GM23338 (cell line): Measurements from ENCODE around the gene CDH4. TPM values are rescaled to one million over a fixed set of nuclear protein-coding genes. Genes with fewer than 3 reads are reported as not detected.

ENCODE experiments used
- ATAC-seq: fragments of 200-7000 bp; cut with Tn5 transposase; 3 replicates; pipeline ENCODE4 v1.9.1; 2020
- DNase-seq: peaks from one replicate; pipeline ENCODE4 v3.0.0-alpha.2; 2015; ENCODE audit warnings: low spot score
- H2AFZ ChIP-seq: fragments of 200-600 bp; sonication (generic); 2 replicates; pipeline ENCODE4 v1.8.0; 2016; ENCODE audit warnings: antibody characterized with exemption, mild to moderate bottlenecking, moderate library complexity
- H3F3A ChIP-seq: fragments of 200-600 bp; sonication (generic); replicated peaks from 2 replicates; pipeline ENCODE4 v1.8.0; 2017; ENCODE audit warnings: antibody characterized with exemption, mixed run types, low read depth
- H3K27ac ChIP-seq: fragments of 200-600 bp; sonication (generic); 2 replicates; pipeline ENCODE4 v1.6.1; 2016; ENCODE audit warnings: low read depth
- H3K27me3 ChIP-seq: fragments of 200-600 bp; sonication (generic); 2 replicates; pipeline ENCODE4 v1.8.0; 2016; ENCODE audit warnings: mild to moderate bottlenecking, mixed run types, moderate library complexity; ENCODE audit not compliant: insufficient read depth
- H3K36me3 ChIP-seq: fragments of 200-600 bp; sonication (generic); 2 replicates; pipeline ENCODE4 v1.8.0; 2016; ENCODE audit warnings: mild to moderate bottlenecking; ENCODE audit not compliant: insufficient read depth
- H3K4me1 ChIP-seq: fragments of 200-600 bp; sonication (generic); 2 replicates; pipeline ENCODE4 v1.8.0; 2016; ENCODE audit warnings: mild to moderate bottlenecking, moderate library complexity; ENCODE audit not compliant: insufficient read depth
- H3K4me2 ChIP-seq: fragments of 200-600 bp; sonication (generic); 2 replicates; pipeline ENCODE4 v1.7.1; 2017; ENCODE audit warnings: mixed run types
- H3K4me3 ChIP-seq: fragments of 200-600 bp; sonication (generic); 2 replicates; pipeline ENCODE4 v1.6.1; 2016; ENCODE audit warnings: mixed run types
- H3K79me2 ChIP-seq: fragments of 200-600 bp; sonication (generic); replicated peaks from 2 replicates; pipeline ENCODE4 v1.8.0; 2017; ENCODE audit warnings: mild to moderate bottlenecking; ENCODE audit not compliant: insufficient read depth
- H3K9me2 ChIP-seq: fragments of 200-600 bp; sonication (generic); 2 replicates; pipeline ENCODE4 v1.8.0; 2017; ENCODE audit not compliant: insufficient read depth
- H4K20me1 ChIP-seq: fragments of 200-600 bp; sonication (generic); replicated peaks from 2 replicates; pipeline ENCODE4 v1.8.0; 2017; ENCODE audit warnings: mild to moderate bottlenecking; ENCODE audit not compliant: insufficient read depth
- H3K27ac Mint-ChIP-seq: 2 replicates; pipeline ENCODE4 v1.8.0; 2020; ENCODE audit warnings: inconsistent platforms, mild to moderate bottlenecking, moderate library complexity, mixed read lengths
- H3K27me3 Mint-ChIP-seq: 3 replicates; pipeline ENCODE4 v1.8.0; 2022; ENCODE audit warnings: low read depth, mild to moderate bottlenecking, moderate library complexity, mixed read lengths, inconsistent platforms; ENCODE audit not compliant: insufficient read depth, poor library complexity
- H3K36me3 Mint-ChIP-seq: 3 replicates; pipeline ENCODE4 v1.8.0; 2021; ENCODE audit warnings: low read depth, mild to moderate bottlenecking, inconsistent platforms, moderate library complexity, mixed read lengths
- H3K4me1 Mint-ChIP-seq: 3 replicates; pipeline ENCODE4 v1.8.0; 2020; ENCODE audit warnings: mild to moderate bottlenecking, inconsistent platforms, mixed read lengths
- H3K4me3 Mint-ChIP-seq: 3 replicates; pipeline ENCODE4 v1.8.0; 2021; ENCODE audit warnings: moderate library complexity, mild to moderate bottlenecking, inconsistent platforms, mixed read lengths
- H3K9me3 Mint-ChIP-seq: 3 replicates; pipeline ENCODE4 v1.8.0; 2020; ENCODE audit warnings: moderate library complexity, mild to moderate bottlenecking, inconsistent platforms, mixed read lengths
- EZH2 ChIP-seq: fragments of 200-600 bp; sonication (generic); IDR thresholded peaks from one replicate; pipeline ENCODE4 v1.8.0; 2017; ENCODE audit warnings: antibody characterized with exemption, mild to moderate bottlenecking, low read depth; ENCODE audit not compliant: unreplicated experiment
- EZH2phosphoT487 ChIP-seq: fragments of 200-600 bp; sonication (generic); IDR thresholded peaks from one replicate; pipeline ENCODE4 v1.8.1; 2018; ENCODE audit warnings: antibody characterized with exemption; ENCODE audit not compliant: unreplicated experiment
- JUNB ChIP-seq: IDR thresholded peaks from one replicate; pipeline ENCODE4 v1.6.1; 2016; ENCODE audit warnings: antibody characterized with exemption; ENCODE audit not compliant: unreplicated experiment
- NANOG ChIP-seq: IDR thresholded peaks from 2 replicates; pipeline ENCODE4 v1.6.1; 2016; ENCODE audit warnings: antibody characterized with exemption, borderline replicate concordance
- STAT1 ChIP-seq: IDR thresholded peaks from one replicate; pipeline ENCODE4 v1.6.1; 2016; ENCODE audit warnings: antibody characterized with exemption; ENCODE audit not compliant: unreplicated experiment
- ZNF331 ChIP-seq: fragments of 250-450 bp; sonication (Bioruptor Pico); IDR thresholded peaks from 2 replicates; pipeline ENCODE4 v1.5.0; 2020; ENCODE audit warnings: low read depth, mild to moderate bottlenecking, moderate library complexity
- polyA plus RNA-seq: library from polyadenylated mRNA; unstranded; fragments of >200 nt; fragmentation: Nextera tagmentation; extraction: Ambion mirVana; gene quantifications from 2 replicates; pipeline ENCODE4 v1.2.1, GENCODE V29; 2016
- total RNA-seq: library from RNA; depleted of rRNA; stranded (reverse); fragments of >200 nt; shearing (Covaris generic); gene quantifications from 2 replicates; pipeline ENCODE4 v1.2.3, GENCODE V29; 2014
- TF ChIP-seq, protein P1 (sequence below), 2 experiments: fragments of 200-600 bp in 1 of 2; sonication (generic) in 1 of 2; conservative IDR thresholded peaks; 2 replicates each; pipeline versions ENCODE4 v1.5.1 to v1.6.1; 2016 to 2017; ENCODE audit warnings: antibody characterized with exemption in 2 of 2, low read depth in 2 of 2, mild to moderate bottlenecking in 2 of 2, moderate library complexity in 1 of 2
- TF ChIP-seq, protein P2 (sequence below): IDR thresholded peaks from 2 replicates; pipeline ENCODE4 v1.6.1; 2016; ENCODE audit warnings: antibody characterized with exemption
- TF ChIP-seq, protein P3 (sequence below): IDR thresholded peaks from one replicate; pipeline ENCODE4 v1.6.1; 2018; ENCODE audit warnings: antibody characterized with exemption; ENCODE audit not compliant: unreplicated experiment

CDH4 gene
- total and polyA plus RNA-seq, 2 experiments from 2014 or later = 1.2 to 4.2 TPM

DNA sequence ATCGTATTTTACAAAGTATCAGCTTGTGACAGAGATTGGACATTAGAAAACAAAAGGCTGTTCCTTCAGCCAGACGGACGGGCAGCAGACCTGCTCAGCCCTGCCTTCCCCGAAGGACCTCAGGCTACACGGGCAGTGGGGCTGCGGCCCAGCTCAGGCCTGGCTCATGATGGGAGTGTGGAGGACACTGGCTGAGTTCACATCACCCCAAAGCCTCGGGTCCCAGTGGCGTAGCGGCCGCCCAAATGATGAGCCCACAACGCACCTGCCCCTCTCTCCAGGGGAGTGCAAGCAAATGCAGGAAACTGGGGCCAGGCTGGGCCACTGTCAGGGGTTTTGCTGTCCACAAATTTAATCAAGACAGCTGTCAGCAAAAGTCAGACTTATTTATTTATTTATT, 456.8 kb downstream of the CDH4 start (continued):
- TF ChIP-seq, protein P1, sequence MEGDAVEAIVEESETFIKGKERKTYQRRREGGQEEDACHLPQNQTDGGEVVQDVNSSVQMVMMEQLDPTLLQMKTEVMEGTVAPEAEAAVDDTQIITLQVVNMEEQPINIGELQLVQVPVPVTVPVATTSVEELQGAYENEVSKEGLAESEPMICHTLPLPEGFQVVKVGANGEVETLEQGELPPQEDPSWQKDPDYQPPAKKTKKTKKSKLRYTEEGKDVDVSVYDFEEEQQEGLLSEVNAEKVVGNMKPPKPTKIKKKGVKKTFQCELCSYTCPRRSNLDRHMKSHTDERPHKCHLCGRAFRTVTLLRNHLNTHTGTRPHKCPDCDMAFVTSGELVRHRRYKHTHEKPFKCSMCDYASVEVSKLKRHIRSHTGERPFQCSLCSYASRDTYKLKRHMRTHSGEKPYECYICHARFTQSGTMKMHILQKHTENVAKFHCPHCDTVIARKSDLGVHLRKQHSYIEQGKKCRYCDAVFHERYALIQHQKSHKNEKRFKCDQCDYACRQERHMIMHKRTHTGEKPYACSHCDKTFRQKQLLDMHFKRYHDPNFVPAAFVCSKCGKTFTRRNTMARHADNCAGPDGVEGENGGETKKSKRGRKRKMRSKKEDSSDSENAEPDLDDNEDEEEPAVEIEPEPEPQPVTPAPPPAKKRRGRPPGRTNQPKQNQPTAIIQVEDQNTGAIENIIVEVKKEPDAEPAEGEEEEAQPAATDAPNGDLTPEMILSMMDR (conservative IDR thresholded peaks at IDR 0.05; ENCODE audit: low read depth in 2 of 2) = no peak
- TF ChIP-seq, protein P2, sequence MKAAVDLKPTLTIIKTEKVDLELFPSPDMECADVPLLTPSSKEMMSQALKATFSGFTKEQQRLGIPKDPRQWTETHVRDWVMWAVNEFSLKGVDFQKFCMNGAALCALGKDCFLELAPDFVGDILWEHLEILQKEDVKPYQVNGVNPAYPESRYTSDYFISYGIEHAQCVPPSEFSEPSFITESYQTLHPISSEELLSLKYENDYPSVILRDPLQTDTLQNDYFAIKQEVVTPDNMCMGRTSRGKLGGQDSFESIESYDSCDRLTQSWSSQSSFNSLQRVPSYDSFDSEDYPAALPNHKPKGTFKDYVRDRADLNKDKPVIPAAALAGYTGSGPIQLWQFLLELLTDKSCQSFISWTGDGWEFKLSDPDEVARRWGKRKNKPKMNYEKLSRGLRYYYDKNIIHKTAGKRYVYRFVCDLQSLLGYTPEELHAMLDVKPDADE = no peak
- no peak for TF ChIP-seq ZNF331 (CRISPR knock-in tag)

DNA sequence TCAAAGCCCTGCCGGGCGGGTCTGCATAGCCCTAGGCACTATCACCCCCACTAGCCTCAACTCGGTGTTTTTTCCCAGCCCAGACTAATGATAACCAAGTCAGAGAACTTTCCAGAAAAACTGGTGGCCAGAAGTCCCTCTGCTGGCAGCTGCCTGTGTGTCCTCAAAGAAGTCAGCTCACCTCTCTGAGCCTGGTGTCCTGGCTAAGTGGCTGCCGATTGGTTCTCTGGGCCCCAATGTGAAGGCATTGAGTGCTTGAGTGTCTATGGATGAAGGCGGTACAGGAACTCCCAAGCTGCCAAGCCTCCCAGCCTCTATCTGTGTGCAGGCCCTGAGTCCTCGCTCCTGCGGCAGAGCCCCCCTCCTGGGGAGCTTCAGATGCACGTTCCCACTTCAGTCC, 458.0 kb downstream of the CDH4 start:
- no peak overlapping the region for H3K4me2 ChIP-seq
- no peaks in the 10 kb centered on the region for H4K20me1 ChIP-seq
- Mint-ChIP-seq H3K9me3 (peaks cover 5% of the 10 kb centered on the region; the same call in 2 of the 3 replicates), H3K27ac (no peak overlapping the region), H3K36me3 (0 out of 3 replicates have a peak, but pooled peaks cover under 1% of the 10 kb centered on the region), H3K4me1 (peaks cover 2% of the 10 kb centered on the region; the same call in 1 of the 3 replicates), H3K27me3 (peaks cover 20% of the 10 kb centered on the region), H3K4me3 (no peak overlapping the region)
- TF ChIP-seq, protein P1 (conservative IDR thresholded peaks at IDR 0.05; ENCODE audit: low read depth in 2 of 2) = no peak
- TF ChIP-seq EZH2phosphoT487 = no peak
- no peak for TF ChIP-seq ZNF331 (CRISPR knock-in tag)
- no peak for TF ChIP-seq JUNB
- no peak for TF ChIP-seq EZH2
- H3F3A ChIP-seq = no peaks in the 10 kb centered on the region
- no peak overlapping the region for H3K4me3 ChIP-seq
- no peak overlapping the region for H2AFZ ChIP-seq
- no peak overlapping the region for H3K27ac ChIP-seq
- H3K27me3 ChIP-seq = no peaks in the 10 kb centered on the region
- no peaks in the 10 kb centered on the region for H3K79me2 ChIP-seq
- H3K9me2 ChIP-seq = no peaks in the 10 kb centered on the region
- DNase-seq (no peak), ATAC-seq (no peak)
- H3K36me3 ChIP-seq = no peaks in the 10 kb centered on the region
- no peaks in the 10 kb centered on the region for H3K4me1 ChIP-seq

DNA sequence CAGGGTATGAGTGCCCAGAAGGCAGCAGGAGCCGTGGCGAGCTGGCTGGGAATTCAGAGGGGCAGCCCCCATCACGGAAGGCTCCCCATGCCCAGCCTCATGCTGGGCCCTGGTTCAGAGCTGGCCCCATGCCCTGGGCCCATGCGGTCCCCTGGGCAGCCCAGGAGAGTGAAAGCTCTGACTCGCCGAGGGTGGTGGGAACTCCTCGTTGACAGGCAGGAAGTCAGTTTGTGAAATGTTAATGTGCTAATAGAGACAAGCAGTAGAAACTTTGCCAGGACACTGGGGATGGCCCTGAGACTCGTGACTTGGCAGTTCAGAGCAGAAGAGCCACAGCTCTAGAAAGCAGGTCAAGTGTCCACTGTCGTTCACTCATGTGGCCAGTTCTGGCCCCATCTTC, 460.6 kb downstream of the CDH4 start:
- H3K27ac ChIP-seq = no peak overlapping the region
- Mint-ChIP-seq H3K36me3 (0 out of 3 replicates have a peak, but pooled peaks cover 4% of the 10 kb centered on the region), H3K4me3 (no peak overlapping the region), H3K9me3 (peaks cover 16% of the 10 kb centered on the region), H3K4me1 (peaks cover 2% of the 10 kb centered on the region; the same call in 1 of the 3 replicates), H3K27me3 (peaks cover 10% of the 10 kb centered on the region), H3K27ac (no peak overlapping the region)
- H3K4me3 ChIP-seq = no peak overlapping the region
- DNase-seq (no peak), ATAC-seq (no peak)
- H4K20me1 ChIP-seq = no peaks in the 10 kb centered on the region
- H3F3A ChIP-seq = no peaks in the 10 kb centered on the region
- H3K4me1 ChIP-seq = no peaks in the 10 kb centered on the region
- no peaks in the 10 kb centered on the region for H3K79me2 ChIP-seq
- H2AFZ ChIP-seq = no peak overlapping the region
- H3K4me2 ChIP-seq = no peak overlapping the region
- H3K27me3 ChIP-seq = no peaks in the 10 kb centered on the region
- H3K9me2 ChIP-seq = no peaks in the 10 kb centered on the region
- no peaks in the 10 kb centered on the region for H3K36me3 ChIP-seq
- TF ChIP-seq STAT1 (no peak), EZH2 (no peak), ZNF331 (CRISPR knock-in tag) (no peak), EZH2phosphoT487 (no peak), NANOG (no peak)
- TF ChIP-seq, protein P1 (conservative IDR thresholded peaks at IDR 0.05; ENCODE audit: low read depth in 2 of 2) = no peak
- TF ChIP-seq, protein P2 = no peak
- TF ChIP-seq, protein P3, sequence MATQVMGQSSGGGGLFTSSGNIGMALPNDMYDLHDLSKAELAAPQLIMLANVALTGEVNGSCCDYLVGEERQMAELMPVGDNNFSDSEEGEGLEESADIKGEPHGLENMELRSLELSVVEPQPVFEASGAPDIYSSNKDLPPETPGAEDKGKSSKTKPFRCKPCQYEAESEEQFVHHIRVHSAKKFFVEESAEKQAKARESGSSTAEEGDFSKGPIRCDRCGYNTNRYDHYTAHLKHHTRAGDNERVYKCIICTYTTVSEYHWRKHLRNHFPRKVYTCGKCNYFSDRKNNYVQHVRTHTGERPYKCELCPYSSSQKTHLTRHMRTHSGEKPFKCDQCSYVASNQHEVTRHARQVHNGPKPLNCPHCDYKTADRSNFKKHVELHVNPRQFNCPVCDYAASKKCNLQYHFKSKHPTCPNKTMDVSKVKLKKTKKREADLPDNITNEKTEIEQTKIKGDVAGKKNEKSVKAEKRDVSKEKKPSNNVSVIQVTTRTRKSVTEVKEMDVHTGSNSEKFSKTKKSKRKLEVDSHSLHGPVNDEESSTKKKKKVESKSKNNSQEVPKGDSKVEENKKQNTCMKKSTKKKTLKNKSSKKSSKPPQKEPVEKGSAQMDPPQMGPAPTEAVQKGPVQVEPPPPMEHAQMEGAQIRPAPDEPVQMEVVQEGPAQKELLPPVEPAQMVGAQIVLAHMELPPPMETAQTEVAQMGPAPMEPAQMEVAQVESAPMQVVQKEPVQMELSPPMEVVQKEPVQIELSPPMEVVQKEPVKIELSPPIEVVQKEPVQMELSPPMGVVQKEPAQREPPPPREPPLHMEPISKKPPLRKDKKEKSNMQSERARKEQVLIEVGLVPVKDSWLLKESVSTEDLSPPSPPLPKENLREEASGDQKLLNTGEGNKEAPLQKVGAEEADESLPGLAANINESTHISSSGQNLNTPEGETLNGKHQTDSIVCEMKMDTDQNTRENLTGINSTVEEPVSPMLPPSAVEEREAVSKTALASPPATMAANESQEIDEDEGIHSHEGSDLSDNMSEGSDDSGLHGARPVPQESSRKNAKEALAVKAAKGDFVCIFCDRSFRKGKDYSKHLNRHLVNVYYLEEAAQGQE = no peak
